B cell (primary cell): ENCODE measurements around the gene TEDC2. TPM values are rescaled to one million over a fixed set of nuclear protein-coding genes. Genes with fewer than 3 reads are reported as not detected.

Experiments
- ATAC-seq: fragments of 200-7000 bp; cut with Tn5 transposase; one replicate; pipeline ENCODE4 v1.10.0; 2021; ENCODE audit warnings: low read depth, mild to moderate bottlenecking, moderate number of reproducible peaks, moderate library complexity
- CTCF ChIA-PET: fragments of 350-600 bp; sonication (Branson Sonifier 250); formaldehyde crosslinking; loops from one replicate; lab custom pipeline; 2021; ENCODE audit warnings: antibody characterized with exemption, inconsistent platforms; lab: Charles Lee
- POLR2A ChIA-PET: fragments of 350-600 bp; sonication (Branson Sonifier 250); formaldehyde crosslinking; loops from one replicate; lab custom pipeline; 2021; ENCODE audit warnings: antibody characterized with exemption; lab: Charles Lee
- DNase-seq: peaks from one replicate; pipeline ENCODE4 v3.0.0; 2013
- H2AFZ ChIP-seq: 2 replicates; pipeline ENCODE4 v1.6.1; 2012; ENCODE audit warnings: mild to moderate bottlenecking, low read depth, low read length; ENCODE audit not compliant: insufficient read depth, poor library complexity, severe bottlenecking
- H3K27ac ChIP-seq, 2 donors: 1 replicate in 1 of 2; 2 replicates in 1 of 2; pipeline ENCODE4 v1.5.1; 2012 to 2013; ENCODE audit warnings: low read length in 2 of 2, mild to moderate bottlenecking in 2 of 2, moderate library complexity in 1 of 2
- H3K27me3 ChIP-seq, 4 experiments: fragments of 200-600 bp in 1 of 4; sonication (generic) in 1 of 4; replicated peaks in 1 of 4; 1 replicate in 2 of 4; 2 replicates in 2 of 4; pipeline versions ENCODE4 v1.6.1 to v1.7.0; 2013 to 2016; ENCODE audit warnings: low read length in 3 of 4, mild to moderate bottlenecking in 2 of 4, mixed read lengths in 1 of 4, moderate library complexity in 1 of 4; ENCODE audit not compliant: insufficient read depth in 4 of 4, control insufficient read depth in 3 of 4; ENCODE audit errors: control extremely low read depth in 1 of 4
- H3K36me3 ChIP-seq, 2 experiments: replicated peaks in 1 of 2; 1 replicate in 1 of 2; 2 replicates in 1 of 2; pipeline versions ENCODE4 v1.6.1 to v1.7.1; 2013; ENCODE audit warnings: low read length in 1 of 2; ENCODE audit not compliant: insufficient read depth in 2 of 2, control insufficient read depth in 1 of 2; ENCODE audit errors: control extremely low read depth in 1 of 2, extremely low read depth in 1 of 2
- H3K4me1 ChIP-seq, 2 donors: fragments of 200-600 bp in 1 of 2; sonication (generic) in 1 of 2; 1 replicate in 1 of 2; 2 replicates in 1 of 2; pipeline versions ENCODE4 v1.5.1 to v1.6.1; 2013 to 2017; ENCODE audit warnings: low read length in 2 of 2; ENCODE audit not compliant: control insufficient read depth in 2 of 2, insufficient read depth in 2 of 2
- H3K4me2 ChIP-seq: replicated peaks from 2 replicates; pipeline ENCODE3; 2012; ENCODE audit warnings: mild to moderate bottlenecking, low read depth, low read length; ENCODE audit not compliant: poor library complexity, severe bottlenecking
- H3K4me3 ChIP-seq, 5 experiments: fragments of 200-600 bp in 1 of 5; sonication (generic) in 1 of 5; 1 replicate in 3 of 5; 2 replicates in 2 of 5; pipeline versions ENCODE4 v1.5.1 to v1.7.0; 2011 to 2016; ENCODE audit warnings: low read length in 4 of 5, mild to moderate bottlenecking in 4 of 5, low read depth in 2 of 5, control low read depth in 1 of 5, moderate library complexity in 1 of 5; ENCODE audit not compliant: insufficient read depth in 1 of 5; ENCODE audit errors: control extremely low read depth in 1 of 5, extremely low read depth in 1 of 5
- H3K79me2 ChIP-seq: fragments of 200-600 bp; sonication (generic); one replicate; pipeline ENCODE4 v1.6.0; 2016; ENCODE audit warnings: low read length; ENCODE audit not compliant: control insufficient read depth, insufficient read depth
- H3K9ac ChIP-seq: fragments of 200-600 bp; sonication (generic); 2 replicates; pipeline ENCODE4 v1.6.1; 2017; ENCODE audit warnings: mild to moderate bottlenecking, low read length, moderate library complexity
- H3K9me3 ChIP-seq, 3 donors: one replicate each; pipeline versions ENCODE4 v1.6.1 to v1.7.1; 2013; ENCODE audit warnings: low read length in 2 of 3; ENCODE audit not compliant: control insufficient read depth in 2 of 3, insufficient read depth in 1 of 3; ENCODE audit errors: control extremely low read depth in 1 of 3
- H4K20me1 ChIP-seq: 2 replicates; pipeline ENCODE4 v1.6.0; 2012; ENCODE audit warnings: mild to moderate bottlenecking, low read length; ENCODE audit not compliant: insufficient read depth, control insufficient read depth, poor library complexity, severe bottlenecking
- H3K27ac Mint-ChIP-seq: one replicate; pipeline ENCODE4 v1.8.0; 2021; ENCODE audit warnings: mixed read lengths
- H3K27me3 Mint-ChIP-seq: one replicate; pipeline ENCODE4 v1.8.0; 2021; ENCODE audit warnings: mixed read lengths
- H3K4me1 Mint-ChIP-seq: one replicate; pipeline ENCODE4 v1.8.0; 2021; ENCODE audit warnings: mixed read lengths
- H3K4me3 Mint-ChIP-seq: one replicate; pipeline ENCODE4 v1.8.0; 2021; ENCODE audit warnings: mixed read lengths
- H3K9me3 Mint-ChIP-seq: one replicate; pipeline ENCODE4 v1.8.0; 2022; ENCODE audit warnings: mixed read lengths; ENCODE audit not compliant: insufficient read depth
- CTCF ChIP-seq: fragments of 200-600 bp; IDR thresholded peaks from one replicate; pipeline ENCODE4 v1.8.0; 2022; ENCODE audit warnings: antibody characterized with exemption, mild to moderate bottlenecking
- EZH2 ChIP-seq: IDR thresholded peaks from 2 replicates; pipeline ENCODE4 v1.6.1; 2012; ENCODE audit warnings: borderline replicate concordance, low read depth, mild to moderate bottlenecking, moderate library complexity, low read length; ENCODE audit not compliant: insufficient read depth, poor library complexity, severe bottlenecking
- WGBS: methylation state at CpG from one replicate; pipeline ENCODE4 v1.1.5; 2013; ENCODE audit warnings: missing lambda C conversion rate; ENCODE audit not compliant: insufficient coverage; 5-methylcytosine and 5-hydroxymethylcytosine counted together
- intact Hi-C: fragments of 100-400 bp; cut with micrococcal nuclease; formaldehyde crosslinking; loops from one replicate; pipeline ENCODE4 v1.10.0; 2022
- polyA plus RNA-seq: library from polyadenylated mRNA; depleted of rRNA; stranded (reverse); fragments of >200 nt; gene quantifications from 2 replicates; pipeline ENCODE4 v1.2.3, GENCODE V29; 2012
- total RNA-seq, 2 donors: library from RNA; stranded (reverse); fragments of 120-200 nt in 1 of 2; gene quantifications; 1 replicate in 1 of 2; 2 replicates in 1 of 2; pipeline versions ENCODE4 v1.2.3 to v1.2.4, GENCODE V29; 2013 to 2022

Gene TEDC2
- total and polyA plus RNA-seq, 2 donors (not counting 1 experiment from before 2014, with no cell fraction given): 1.1 to 2.9 TPM

DNA sequence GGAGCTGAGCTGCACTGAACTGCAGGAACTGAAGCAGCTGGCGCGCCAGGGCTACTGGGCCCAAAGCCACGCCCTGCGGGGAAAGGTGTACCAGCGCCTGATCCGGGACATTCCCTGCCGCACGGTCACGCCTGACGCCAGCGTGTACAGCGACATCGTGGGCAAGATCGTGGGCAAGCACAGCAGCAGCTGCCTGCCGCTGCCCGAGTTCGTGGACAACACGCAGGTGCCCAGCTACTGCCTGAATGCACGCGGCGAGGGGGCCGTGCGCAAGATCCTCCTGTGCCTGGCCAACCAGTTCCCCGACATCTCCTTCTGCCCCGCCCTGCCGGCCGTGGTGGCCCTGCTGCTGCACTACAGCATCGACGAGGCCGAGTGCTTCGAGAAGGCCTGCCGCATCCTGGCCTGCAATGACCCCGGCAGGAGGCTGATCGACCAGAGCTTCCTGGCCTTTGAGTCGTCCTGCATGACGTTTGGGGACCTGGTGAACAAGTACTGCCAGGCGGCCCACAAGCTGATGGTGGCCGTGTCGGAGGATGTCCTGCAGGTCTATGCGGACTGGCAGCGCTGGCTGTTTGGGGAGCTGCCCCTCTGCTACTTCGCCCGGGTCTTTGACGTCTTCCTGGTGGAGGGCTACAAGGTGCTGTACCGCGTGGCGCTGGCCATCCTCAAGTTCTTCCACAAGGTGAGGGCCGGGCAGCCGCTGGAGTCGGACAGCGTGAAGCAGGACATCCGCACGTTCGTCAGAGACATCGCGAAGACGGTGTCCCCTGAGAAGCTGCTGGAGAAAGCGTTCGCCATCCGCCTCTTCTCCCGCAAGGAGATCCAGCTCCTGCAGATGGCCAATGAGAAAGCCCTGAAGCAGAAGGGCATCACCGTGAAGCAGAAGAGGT lies 36.6 kb downstream of the TEDC2 start:
- Histone ChIP-seq H3K79me2 (peaks cover 12% of the 10 kb centered on the region), H3K4me1 (peaks cover 0 to 6% of the 10 kb centered on the region in 2 donors), H3K9ac (no peak overlapping the region), H3K4me3 (no peak overlapping the region), H3K36me3 (peaks cover 0 to 4% of the 10 kb centered on the region in 2 experiments), H3K27ac (no peak overlapping the region), H3K27me3 (no peaks in the 10 kb centered on the region), H4K20me1 (no peaks in the 10 kb centered on the region), H2AFZ (no peak overlapping the region), H3K4me2 (no peak overlapping the region), H3K9me3 (no peaks in the 10 kb centered on the region)
- no peak overlapping the region for H3K27ac Mint-ChIP-seq
- CTCF ChIA-PET: interaction anchor here (0.6 kb wide), 1 partner anchor 94 kb away, joined by 3 read pairs; no protein-coding TSS in a partner anchor
- no peak for DNase-seq
- no peak for ATAC-seq
- H3K27me3 Mint-ChIP-seq: no peaks in the 10 kb centered on the region
- WGBS: 96% methylated on average over 62 of the region's 62 CpGs
- POLR2A ChIA-PET: no interaction called here
- intact Hi-C loops: no loop called here
- H3K4me3 Mint-ChIP-seq: no peak overlapping the region
- no peaks in the 10 kb centered on the region for H3K9me3 Mint-ChIP-seq
- H3K4me1 Mint-ChIP-seq: peaks cover 2% of the 10 kb centered on the region
- TF ChIP-seq CTCF (no peak), EZH2 (no peak)

DNA sequence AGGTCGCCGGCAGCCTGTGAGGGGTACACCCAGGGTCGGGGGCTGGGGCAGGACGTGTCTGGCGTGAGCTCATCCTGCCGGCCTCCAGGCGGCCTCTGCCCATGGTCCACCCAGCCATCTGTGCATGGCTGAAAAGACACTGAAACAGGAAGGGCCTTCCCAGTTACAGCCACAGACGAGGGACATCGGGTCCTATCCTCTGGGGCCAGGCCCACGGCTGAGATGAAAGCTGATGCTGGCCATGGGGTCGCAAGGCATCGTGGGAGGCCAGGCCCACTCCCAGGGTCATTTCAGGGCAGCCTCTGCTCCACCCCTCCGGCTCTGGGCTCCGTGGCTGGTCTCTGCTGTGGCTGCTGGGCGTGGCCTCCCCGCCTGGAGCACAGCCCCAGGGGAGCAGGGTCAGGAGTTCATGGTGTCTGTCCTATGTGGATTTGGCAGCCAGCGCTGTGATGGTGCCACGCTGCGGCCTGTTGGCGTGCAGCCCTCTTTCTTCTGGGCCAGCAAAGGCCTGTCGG lies 37.3 kb downstream of the TEDC2 start:
- CTCF ChIA-PET: no interaction called here
- no peaks in the 10 kb centered on the region for H3K9me3 Mint-ChIP-seq
- no peak for DNase-seq

More for the DNA sequence above, 37.3 kb downstream of the TEDC2 start:
- no peak overlapping the region for H2AFZ ChIP-seq
- WGBS: 93% methylated on average over 21 of the region's 21 CpGs
- H3K9me3 ChIP-seq: no peaks in the 10 kb centered on the region
- no peak overlapping the region for H3K4me3 ChIP-seq
- H3K4me2 ChIP-seq: no peak overlapping the region
- intact Hi-C loops: no loop called here
- H3K4me1 ChIP-seq: peaks cover 0 to 8% of the 10 kb centered on the region in 2 donors
- TF ChIP-seq EZH2 (no peak), CTCF (no peak)
- peaks cover 16% of the 10 kb centered on the region for H3K79me2 ChIP-seq
- Mint-ChIP-seq H3K4me1 (peaks cover 2% of the 10 kb centered on the region), H3K27ac (no peak overlapping the region), H3K4me3 (no peak overlapping the region), H3K27me3 (no peaks in the 10 kb centered on the region)
- ATAC-seq: no peak
- POLR2A ChIA-PET: no interaction called here
- H3K9ac ChIP-seq: no peak overlapping the region
- H4K20me1 ChIP-seq: no peaks in the 10 kb centered on the region
- no peak overlapping the region for H3K27ac ChIP-seq
- peaks cover 0 to 4% of the 10 kb centered on the region in 2 experiments for H3K36me3 ChIP-seq
- no peaks in the 10 kb centered on the region for H3K27me3 ChIP-seq
